Activated CD4-positive, CD25-positive, alpha-beta regulatory T cell treated with anti-CD3 and anti-CD28 coated beads, Interleukin-2, amount 50 U/mL, for 24 hours (primary cell): Measurements from ENCODE around the gene PSTPIP2.
A peak's percentile ranks its signal among the peaks of the same experiment; 100 is the strongest.
"Not testable (repeated sequence)": the region's sequence is repeated elsewhere in the genome, so short reads cannot be mapped to it uniquely, and the experiment has no call there.

ENCODE experiments used
- ATAC-seq, 2 donors: fragments of 150-1000 bp; cut with Tn5 transposase; one replicate each; pipeline ENCODE4 v1.10.0; 2021; ENCODE audit warnings: mild to moderate bottlenecking in 1 of 2, moderate library complexity in 1 of 2

PSTPIP2 gene

GRCh38 chr18:46069524-46069923 is 2.5 kb downstream of the PSTPIP2 start:
- no peak for ATAC-seq

- ATAC-seq: no peak
These were observed 3.3 kb downstream of the PSTPIP2 start for GRCh38 chr18:46068763-46069162.

GRCh38 chr18:46067438-46068007 is 4.5 kb downstream of the PSTPIP2 start:
- ATAC-seq: no peak

GRCh38 chr18:46062781-46063180 is 9.3 kb downstream of the PSTPIP2 start:
- no peak for ATAC-seq

- no peak for ATAC-seq
These were observed 10.3 kb downstream of the PSTPIP2 start for GRCh38 chr18:46061796-46062195.

- no peak for ATAC-seq
These were observed 10.7 kb downstream of the PSTPIP2 start for GRCh38 chr18:46061387-46061786.

- no peak for ATAC-seq
These were observed 11.7 kb downstream of the PSTPIP2 start for GRCh38 chr18:46060359-46060841.

GRCh38 chr18:46055838-46056230 is 16.2 kb downstream of the PSTPIP2 start:
- ATAC-seq: no peak

GRCh38 chr18:46054956-46055837 is 16.9 kb downstream of the PSTPIP2 start:
- ATAC-seq: peak; percentile 65 to 71

GRCh38 chr18:46053368-46054095 is 18.5 kb downstream of the PSTPIP2 start:
- ATAC-seq: peak; percentile 6 to 39

- no peak for ATAC-seq
These were observed 20.2 kb downstream of the PSTPIP2 start for GRCh38 chr18:46051731-46052461.

- ATAC-seq: no peak
These were observed 21.8 kb downstream of the PSTPIP2 start for GRCh38 chr18:46050268-46050667.

- no peak for ATAC-seq
These were observed 23.4 kb downstream of the PSTPIP2 start for GRCh38 chr18:46048641-46049040.

- not testable (repeated sequence) for ATAC-seq
These were observed 24.7 kb downstream of the PSTPIP2 start for GRCh38 chr18:46047369-46047768.

- no peak for ATAC-seq
These were observed 25.4 kb downstream of the PSTPIP2 start for GRCh38 chr18:46046688-46047087.

GRCh38 chr18:46046126-46046525 is 25.9 kb downstream of the PSTPIP2 start:
- no peak for ATAC-seq

- ATAC-seq: no peak
These were observed 29.4 kb downstream of the PSTPIP2 start for GRCh38 chr18:46042571-46043123.

- no peak for ATAC-seq
These were observed 31.3 kb downstream of the PSTPIP2 start for GRCh38 chr18:46040747-46041104.

GRCh38 chr18:46040033-46040746 is 31.9 kb downstream of the PSTPIP2 start:
- ATAC-seq: no peak

- ATAC-seq: no peak
These were observed 34.4 kb downstream of the PSTPIP2 start for GRCh38 chr18:46037512-46038305.
